PC-3 (cell line): Measurements from ENCODE around the gene SEPTIN8.
A peak's percentile ranks its signal among the peaks of the same experiment; 100 is the strongest.

ENCODE experiments used
- EZH2 ChIP-seq: fragments of 300-600 bp; sonication (generic); IDR thresholded peaks from one replicate; pipeline ENCODE4 v1.6.1; 2017; ENCODE audit warnings: antibody characterized with exemption, mild to moderate bottlenecking, low read length; ENCODE audit not compliant: unreplicated experiment
- TF ChIP-seq, protein P1 (sequence below): fragments of 300-600 bp; sonication (generic); conservative IDR thresholded peaks from 2 replicates; pipeline ENCODE4 v1.5.1; 2017; ENCODE audit warnings: antibody characterized with exemption, low read depth, mild to moderate bottlenecking, low read length

DNA sequence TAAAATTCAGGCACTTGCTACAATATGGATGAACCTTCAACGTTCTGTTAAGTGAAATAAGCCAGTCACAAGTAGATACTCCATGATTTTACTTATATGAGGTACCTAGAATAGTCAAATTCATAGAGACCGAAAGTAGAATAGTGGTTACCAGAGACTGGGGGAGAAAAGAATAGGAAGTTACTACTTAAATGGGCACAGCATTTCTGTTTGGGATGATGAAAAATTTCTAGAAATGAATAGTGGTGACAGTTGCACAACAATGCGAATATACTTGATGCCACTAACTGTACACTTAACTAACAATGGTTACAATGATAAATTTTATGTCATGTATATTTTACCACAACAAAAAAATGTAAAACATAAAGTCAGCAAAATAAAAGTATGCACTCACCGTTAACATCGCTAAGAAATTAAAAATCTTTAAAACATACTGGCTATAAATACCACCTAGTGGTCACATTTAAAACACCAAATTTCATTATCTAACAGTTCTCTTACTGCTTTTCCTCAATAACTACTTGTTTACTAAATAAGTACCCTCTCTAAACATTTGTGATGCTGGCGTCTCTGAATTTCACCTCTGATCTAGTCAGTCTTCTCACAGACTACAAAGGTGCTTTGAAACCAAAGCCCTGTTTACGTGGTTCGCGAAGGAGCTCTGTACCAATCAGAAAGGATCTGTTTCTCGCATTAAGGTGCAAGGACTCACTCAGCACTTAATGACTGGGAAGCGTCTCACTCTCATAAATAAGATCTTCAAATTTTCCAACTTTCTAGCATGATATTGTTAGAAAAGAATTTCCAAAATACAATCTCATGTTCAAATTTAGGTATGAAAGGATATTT, 62.4 kb downstream of the SEPTIN8 start:
- TF ChIP-seq, protein P1, sequence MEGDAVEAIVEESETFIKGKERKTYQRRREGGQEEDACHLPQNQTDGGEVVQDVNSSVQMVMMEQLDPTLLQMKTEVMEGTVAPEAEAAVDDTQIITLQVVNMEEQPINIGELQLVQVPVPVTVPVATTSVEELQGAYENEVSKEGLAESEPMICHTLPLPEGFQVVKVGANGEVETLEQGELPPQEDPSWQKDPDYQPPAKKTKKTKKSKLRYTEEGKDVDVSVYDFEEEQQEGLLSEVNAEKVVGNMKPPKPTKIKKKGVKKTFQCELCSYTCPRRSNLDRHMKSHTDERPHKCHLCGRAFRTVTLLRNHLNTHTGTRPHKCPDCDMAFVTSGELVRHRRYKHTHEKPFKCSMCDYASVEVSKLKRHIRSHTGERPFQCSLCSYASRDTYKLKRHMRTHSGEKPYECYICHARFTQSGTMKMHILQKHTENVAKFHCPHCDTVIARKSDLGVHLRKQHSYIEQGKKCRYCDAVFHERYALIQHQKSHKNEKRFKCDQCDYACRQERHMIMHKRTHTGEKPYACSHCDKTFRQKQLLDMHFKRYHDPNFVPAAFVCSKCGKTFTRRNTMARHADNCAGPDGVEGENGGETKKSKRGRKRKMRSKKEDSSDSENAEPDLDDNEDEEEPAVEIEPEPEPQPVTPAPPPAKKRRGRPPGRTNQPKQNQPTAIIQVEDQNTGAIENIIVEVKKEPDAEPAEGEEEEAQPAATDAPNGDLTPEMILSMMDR, result peak; percentile 65
- TF ChIP-seq EZH2, result no peak
